Tibial nerve (tissue), 4 donors: ENCODE data around the gene CTNNA1.
"Not testable (repeated sequence)": the region's sequence is repeated elsewhere in the genome, so short reads cannot be mapped to it uniquely, and the experiment has no call there.

ENCODE experiments used
- EP300 ChIP-seq, 2 donors: sonication (generic); formaldehyde crosslinking; IDR thresholded peaks; one replicate each; pipeline ENCODE4 v1.6.1; 2017; ENCODE audit warnings: antibody characterized with exemption in 2 of 2, mild to moderate bottlenecking in 1 of 2
- POLR2A ChIP-seq, 2 donors: fragments of 450-650 bp; IDR thresholded peaks; one replicate each; pipeline ENCODE4 v1.6.1; 2017; ENCODE audit warnings: antibody characterized with exemption in 2 of 2, mild to moderate bottlenecking in 2 of 2, moderate library complexity in 2 of 2
- TF ChIP-seq, protein P1 (sequence below), 5 experiments: fragments of 200-600 bp in 3 of 5; fragments of 450-650 bp in 2 of 5; sonication (generic) in 3 of 5; IDR thresholded peaks; one replicate each; pipeline ENCODE4 v1.5.1; 2016 to 2019; ENCODE audit warnings: antibody characterized with exemption in 5 of 5, mild to moderate bottlenecking in 3 of 5, moderate library complexity in 2 of 5

DNA sequence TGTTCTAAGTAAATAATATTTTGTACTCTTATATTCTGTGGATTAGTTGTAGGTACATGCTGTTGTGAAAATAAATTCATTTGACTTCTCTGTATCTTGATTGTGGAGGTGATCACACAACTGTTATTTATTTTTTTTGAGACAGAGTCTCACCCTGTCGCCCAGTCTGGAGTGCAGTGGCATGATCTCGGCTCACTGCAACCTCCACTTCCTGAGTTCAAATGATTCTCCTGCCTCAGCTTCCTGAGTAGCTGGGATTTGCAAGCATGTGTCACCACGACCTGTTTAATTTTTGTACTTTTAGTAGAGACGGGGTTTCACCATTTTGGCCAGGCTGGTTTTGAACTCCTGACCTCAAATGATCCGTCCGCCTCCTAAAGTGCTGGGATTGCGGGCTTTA is 7.9 kb downstream of the CTNNA1 start:
- TF ChIP-seq POLR2A, EP300 (IDR thresholded peaks at IDR 0.05): not testable (repeated sequence)
- TF ChIP-seq, protein P1, sequence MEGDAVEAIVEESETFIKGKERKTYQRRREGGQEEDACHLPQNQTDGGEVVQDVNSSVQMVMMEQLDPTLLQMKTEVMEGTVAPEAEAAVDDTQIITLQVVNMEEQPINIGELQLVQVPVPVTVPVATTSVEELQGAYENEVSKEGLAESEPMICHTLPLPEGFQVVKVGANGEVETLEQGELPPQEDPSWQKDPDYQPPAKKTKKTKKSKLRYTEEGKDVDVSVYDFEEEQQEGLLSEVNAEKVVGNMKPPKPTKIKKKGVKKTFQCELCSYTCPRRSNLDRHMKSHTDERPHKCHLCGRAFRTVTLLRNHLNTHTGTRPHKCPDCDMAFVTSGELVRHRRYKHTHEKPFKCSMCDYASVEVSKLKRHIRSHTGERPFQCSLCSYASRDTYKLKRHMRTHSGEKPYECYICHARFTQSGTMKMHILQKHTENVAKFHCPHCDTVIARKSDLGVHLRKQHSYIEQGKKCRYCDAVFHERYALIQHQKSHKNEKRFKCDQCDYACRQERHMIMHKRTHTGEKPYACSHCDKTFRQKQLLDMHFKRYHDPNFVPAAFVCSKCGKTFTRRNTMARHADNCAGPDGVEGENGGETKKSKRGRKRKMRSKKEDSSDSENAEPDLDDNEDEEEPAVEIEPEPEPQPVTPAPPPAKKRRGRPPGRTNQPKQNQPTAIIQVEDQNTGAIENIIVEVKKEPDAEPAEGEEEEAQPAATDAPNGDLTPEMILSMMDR (IDR thresholded peaks at IDR 0.05), result not testable (repeated sequence)
